GM19397 (cell line): ENCODE measurements around the gene SLC38A5.
A peak's percentile ranks its signal among the peaks of the same experiment; 100 is the strongest.
"Not testable (repeated sequence)": the region's sequence is repeated elsewhere in the genome, so short reads cannot be mapped to it uniquely, and the experiment has no call there.

Experiments
- ATAC-seq: cut with Tn5 transposase; IDR thresholded peaks from one replicate; pipeline ENCODE4 v1.9.1; 2021; ENCODE audit warnings: mild to moderate bottlenecking, moderate library complexity; ENCODE audit not compliant: unreplicated experiment

SLC38A5 gene

DNA sequence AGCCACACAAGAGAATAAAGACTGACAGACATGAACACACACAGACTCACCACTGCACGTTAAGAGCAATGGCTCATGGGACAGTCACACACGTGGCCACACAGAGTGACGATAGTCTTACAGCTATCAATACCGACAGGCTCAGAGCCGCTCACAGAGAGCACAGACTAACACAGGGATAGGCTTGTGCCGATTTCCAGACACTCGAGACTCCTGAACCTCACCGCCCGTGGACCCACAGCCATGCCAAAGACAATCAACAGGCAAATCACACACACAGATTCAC lies 716 bp upstream of the SLC38A5 start:
- ATAC-seq: no peak

DNA sequence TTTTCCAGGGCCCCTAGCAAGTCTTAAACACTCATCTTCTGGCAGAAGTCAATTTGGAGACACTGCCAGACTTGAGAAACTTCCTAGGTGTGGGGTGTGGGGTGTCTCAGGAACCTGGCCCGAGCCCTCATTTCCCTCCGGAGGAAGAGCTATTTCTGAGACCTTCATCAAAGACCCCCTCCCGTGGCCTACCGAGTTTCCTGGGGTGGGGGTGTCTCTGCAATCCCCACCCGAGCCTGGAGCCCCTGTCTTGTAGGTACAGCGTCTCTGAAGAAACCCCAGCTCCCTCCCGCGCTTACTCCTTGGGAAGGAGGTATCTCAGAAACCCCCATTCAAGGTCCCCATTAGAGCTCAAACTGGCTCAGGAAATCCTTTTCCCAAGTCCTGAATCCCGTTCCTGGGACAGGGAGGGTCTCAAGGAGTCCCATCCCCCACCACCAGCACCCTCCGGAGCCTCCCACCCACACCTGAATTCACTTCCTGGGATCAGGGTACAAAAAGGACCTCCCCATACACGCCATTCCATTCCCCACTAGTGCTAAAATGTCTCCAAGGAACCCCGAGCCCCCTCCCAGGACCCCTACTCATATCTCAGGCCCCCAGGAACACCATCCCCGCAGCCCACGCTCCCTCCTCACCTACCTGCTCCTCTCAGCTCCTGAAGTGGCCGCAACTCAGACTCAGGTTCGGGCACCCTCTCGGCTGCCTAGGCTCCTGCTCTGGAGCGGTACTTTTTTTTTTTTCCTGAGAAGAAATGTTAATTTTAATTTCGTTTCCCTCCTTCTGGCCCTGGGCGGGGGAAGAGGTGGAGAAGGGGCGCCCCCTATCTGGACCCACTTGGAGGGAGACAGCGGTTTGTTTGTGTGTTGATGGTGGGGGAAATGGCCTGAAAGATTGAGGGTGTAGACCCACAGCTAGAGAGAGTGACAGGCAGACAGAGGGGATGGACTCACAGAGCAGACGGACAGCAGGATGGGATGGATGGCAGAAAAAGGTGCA lies 1.1 kb downstream of the SLC38A5 start:
- no peak for ATAC-seq

DNA sequence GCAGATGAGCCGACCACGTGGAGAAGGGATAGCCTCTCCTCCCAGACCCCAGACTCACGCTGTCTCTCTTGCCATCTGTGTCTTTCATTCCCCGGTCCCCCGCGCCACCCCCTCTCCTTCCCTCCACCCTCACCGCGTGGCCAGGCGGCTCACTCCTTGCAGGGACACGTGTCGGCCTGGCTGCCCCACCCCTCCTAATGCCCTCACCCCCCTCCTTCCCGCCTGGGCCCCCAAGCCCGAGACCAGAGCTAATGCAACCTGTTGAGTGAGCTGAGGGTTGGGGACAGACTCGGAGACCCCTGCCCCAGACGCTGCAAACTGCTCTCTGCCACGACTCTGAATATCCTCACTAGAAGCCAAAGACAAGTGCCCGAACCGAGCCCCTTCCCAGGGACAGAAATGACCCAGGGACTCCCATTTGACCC lies 1.8 kb downstream of the SLC38A5 start:
- peak; percentile 60 for ATAC-seq

DNA sequence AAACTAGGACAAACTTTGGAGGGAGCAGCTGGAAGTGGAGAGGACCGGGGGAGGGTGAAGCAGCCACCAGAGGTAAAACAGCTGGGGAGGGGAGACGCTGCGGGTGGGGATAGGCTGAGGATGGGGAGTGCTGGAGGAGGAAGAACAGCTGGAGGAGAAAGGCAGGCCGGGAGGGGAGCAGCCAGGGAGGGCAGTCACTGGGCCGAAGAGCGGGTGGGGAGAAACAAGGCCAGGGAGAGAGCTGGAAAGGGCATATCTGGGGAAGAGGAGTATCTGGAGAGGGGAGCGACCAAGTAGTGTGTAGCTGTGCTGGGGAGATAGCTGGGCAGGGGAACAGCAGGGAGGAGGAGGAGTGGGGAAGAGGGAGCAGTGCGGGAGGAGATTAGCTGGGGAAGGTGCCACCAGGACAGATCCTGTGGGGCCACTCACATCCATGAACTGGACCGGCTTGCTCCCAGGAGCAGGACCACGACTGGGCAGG lies 2.7 kb downstream of the SLC38A5 start:
- ATAC-seq: no peak

DNA sequence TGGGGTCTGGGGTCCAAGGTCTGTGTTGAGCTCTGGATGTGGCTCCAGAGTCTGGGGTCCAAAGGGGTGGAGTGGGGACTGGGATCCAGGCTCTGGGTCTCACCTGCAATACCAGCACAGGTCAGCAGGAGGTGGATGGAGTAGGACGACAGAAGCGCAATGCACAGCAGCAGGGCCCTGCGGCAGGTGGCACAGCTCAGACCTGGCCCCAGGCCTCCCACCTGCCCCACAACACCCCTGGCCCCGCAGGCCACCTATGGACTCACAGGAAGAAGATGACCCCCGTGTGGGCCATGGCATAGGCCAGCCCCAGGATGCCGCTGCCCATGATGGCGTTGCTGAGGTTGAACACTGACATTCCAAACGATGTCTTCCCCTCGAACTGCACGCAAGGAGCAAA lies 3.4 kb downstream of the SLC38A5 start:
- ATAC-seq: no peak

DNA sequence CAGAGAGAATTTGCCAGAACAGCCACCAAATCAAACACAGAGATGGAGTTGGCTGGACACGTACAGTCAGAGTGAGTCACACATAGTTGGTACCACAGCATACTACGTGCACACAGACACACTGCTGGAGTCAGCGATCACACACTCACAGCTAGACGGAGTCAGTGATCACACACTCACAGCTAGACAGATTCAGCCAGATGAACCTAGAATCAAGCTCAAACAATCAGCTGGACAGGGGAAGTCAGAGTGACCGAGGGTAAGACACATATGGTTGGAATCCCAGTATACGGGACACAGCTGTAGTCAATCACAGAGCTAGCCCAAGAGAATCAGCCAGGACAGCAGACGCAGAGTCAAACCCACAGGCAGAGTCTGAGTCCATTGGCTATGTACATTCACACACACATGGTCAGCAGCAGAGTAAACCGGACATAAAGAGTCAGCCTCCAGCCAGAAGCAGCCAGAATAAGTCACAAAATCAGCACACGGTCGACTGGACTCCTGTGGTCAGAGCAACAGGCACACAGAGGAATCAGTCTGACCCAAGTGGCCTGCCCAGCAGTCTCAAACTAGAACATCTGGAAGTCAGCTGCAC lies 4.6 kb downstream of the SLC38A5 start:
- ATAC-seq: no peak

DNA sequence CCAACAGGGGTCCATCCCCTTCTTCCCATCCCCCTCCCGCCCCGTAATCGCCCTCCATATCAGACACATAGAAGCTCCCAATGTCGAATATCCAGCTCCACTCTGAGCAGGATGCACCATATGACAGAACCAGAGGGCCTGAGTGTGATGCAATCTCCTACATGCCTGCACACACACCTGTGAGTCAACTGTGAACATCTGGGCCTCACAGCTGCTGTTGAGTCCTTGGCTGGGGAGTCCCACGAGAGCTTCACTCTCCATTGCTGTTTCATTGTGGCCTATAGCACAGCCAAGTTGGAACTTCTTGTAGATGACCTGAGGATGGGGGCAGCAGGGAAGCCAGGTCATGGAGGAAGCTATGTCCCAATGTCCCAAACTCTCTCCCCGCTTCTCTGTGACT lies 8.2 kb downstream of the SLC38A5 start:
- no peak for ATAC-seq

DNA sequence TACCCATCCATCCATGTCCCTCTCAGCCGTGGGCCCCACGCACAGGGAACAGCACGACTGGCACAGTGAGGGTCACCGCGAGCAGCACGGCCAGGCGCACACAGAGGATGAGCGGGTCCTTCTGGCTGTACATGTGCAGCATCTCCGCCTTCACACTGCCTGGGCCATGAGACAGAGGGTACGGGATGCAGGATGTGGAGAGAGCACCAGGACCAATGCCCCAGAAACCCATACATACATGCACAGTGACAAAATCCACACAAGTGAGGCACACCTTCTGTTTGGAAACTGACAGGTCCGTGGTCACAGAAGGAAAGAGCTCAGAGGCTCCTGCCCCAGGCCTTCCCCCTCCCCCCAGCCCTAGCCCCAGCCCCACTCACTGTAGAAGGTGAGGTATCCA lies 9.5 kb downstream of the SLC38A5 start:
- no peak for ATAC-seq

DNA sequence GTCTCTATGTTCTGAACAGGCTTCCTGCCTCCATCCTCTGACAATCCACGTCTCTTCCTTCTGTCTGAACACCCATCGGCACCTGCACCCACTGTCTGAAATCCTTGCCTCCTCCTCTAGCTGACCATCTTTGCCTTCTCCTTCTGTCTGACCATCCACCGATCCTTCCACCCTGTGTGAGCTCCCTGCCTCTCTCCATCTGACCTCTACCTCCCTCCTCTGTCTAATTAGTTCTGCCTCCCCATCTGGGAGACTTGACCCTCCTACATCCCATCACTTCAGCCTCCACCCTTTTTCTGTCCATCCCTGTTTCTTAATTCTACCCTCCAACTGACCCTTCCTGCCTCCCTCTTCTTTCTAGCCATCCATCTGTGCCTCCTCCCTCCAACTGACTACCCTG lies 10.0 kb downstream of the SLC38A5 start:
- no peak for ATAC-seq

DNA sequence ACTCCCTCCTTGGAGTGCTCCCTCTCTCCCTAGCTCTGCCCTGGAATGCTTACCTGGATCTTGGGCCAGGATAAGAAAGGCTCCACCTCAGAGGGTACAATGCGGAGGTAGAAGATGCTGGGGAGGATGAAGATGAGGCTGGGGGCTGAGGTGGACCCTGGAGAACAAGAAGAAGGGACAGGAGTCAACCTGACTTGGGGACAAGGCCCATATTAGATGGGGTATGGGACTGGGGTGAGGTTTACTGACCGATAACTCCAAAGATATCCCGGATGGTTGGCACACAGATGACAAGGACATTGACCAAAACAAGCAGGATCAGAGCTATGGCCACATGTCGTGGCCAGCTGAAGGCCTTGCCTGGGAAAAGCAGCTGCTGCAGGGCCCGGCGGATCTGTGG lies 10.6 kb downstream of the SLC38A5 start:
- ATAC-seq: no peak

DNA sequence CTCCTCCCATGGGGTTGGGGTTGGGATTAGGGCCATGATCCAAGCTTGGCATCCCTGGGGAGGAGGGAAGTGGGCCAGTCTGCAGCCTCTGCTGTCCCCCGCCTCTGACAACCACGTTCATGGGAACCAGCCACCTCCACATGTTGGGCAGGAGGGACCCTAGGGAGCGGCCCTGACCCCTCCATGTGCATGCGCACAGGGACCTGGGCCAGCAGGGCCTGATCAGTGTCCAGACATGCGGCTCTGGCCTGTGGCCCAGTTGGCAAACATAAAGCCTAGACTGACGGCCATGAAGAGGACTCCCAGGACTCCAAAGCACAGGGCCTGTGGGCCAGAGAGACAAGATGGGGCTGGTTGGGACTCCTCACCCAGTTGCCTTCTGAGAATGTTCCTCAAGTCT lies 11.3 kb downstream of the SLC38A5 start:
- ATAC-seq: no peak

DNA sequence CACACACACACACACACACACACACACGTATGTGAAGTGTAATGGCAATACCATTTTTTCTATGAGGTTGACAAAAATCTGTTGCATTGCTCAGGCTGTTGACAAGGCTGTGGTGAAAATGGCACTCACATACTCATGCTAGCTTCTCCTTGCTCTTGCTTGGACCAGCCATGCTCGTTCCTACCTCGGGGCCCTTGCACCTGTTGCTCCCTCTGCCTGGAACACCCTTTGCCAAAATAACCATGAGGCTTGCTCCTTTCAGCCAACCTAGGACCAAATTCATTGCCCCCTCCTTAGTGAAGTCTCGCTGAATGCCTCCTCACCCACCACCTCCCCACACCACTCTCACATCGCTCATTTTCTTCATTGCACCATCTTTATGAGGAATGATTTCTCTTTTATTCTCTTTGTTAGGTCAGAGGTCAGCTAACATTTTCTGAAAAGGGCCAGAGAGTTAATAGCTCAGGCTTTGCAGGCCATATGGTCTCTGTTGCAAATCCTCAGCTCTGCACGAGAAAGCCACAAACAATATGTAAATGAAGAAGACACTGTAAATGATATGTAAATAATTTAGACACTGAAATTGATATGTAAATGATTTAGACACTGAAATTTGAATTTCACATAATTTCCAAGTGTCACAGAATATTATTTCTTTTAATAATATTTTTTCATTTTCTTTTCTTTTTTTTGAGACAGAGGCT lies 13.3 kb downstream of the SLC38A5 start:
- no peak for ATAC-seq

DNA sequence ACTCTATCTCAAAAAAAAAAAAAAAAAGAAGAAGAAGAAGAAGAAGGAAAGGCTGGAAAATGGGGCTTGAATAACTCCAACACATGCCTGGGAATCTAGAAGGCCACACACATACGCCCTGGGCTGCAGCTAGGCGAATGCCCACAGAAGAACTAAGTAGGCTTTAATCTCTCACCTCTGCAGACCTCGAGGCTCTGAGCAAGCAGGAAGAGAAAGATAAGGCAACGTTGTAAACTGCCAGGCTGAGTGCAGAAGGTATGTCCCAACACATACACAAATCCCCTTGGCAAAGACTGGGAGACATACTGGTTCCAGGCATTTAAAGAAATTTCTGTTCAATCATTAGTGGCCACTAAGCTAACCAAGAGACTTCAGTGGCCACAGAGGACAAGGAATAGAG lies 18.4 kb downstream of the SLC38A5 start:
- ATAC-seq: no peak

DNA sequence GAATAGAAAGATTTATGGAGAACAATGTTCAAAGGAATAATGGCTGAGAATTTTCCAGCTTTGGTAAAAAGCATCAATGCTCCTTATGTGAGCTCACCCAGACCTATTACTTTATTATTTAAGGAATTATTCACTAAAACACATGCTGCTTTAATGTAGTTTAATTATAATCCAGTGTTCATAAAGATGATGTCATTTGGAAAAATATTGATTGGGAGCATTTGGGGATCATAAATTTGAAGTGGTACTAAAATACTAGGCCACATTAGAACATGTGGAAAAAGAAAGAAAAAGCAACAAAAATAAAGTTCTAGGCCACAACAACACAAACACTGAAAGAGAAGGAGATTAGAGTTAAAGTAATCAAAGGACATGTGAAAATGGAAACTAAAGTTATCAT lies 20.0 kb downstream of the SLC38A5 start:
- ATAC-seq: no peak

DNA sequence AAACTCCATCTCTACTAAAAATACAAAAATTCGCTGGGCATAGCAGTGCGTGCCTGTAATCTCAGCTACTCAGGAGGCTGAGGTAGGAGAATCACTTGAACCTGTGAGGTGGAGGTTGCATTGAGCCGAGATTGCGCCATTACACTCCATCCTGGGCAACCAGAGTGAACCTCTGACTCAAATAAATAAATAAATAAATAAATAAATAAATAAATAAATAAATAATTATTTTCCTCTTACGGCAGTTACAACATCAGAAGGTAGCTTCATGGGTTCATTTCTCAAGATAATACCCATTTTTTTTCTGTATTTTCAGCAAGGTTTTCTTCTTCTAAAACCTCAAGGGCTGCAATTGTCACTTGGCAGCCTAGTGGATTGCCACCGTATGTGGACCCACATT lies 22.9 kb downstream of the SLC38A5 start:
- ATAC-seq: not testable (repeated sequence)

DNA sequence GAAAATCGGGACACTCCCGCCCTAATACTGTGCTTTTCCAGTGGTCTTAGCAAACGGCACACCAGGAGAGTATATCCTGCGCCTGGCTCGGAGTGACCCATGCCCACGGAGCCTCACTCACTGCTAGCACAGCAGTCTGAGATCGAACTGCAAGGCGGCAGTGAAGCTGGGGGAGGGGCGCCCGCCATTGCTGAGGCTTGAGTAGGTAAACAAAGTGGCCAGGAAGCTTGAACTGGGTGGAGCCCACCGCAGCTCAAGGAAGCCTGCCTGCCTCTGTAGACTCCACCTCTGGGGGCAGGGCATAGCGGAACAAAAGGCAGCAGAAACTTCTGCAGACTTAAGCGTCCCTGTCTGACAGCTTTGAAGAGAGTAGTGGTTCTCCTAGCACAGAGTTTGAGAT lies 36.3 kb downstream of the SLC38A5 start:
- not testable (repeated sequence) for ATAC-seq

DNA sequence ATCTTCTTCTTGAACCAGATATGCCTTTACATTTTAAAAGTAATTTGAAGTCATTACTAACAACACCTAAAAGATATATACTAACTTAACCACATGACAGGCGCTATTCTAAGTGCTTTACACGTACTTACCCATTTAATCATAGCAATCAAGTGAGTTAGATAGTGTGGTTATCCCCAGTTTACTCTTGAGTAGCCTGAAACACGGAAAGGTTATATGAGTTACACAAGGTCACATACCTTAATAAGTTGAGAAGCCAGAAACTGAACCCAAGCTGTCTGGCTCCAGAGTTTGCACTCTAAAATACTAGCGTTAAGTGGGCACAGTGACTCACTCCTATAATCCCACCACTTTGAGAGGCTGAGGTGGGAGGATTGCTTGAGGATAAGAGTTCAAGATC lies 39.9 kb downstream of the SLC38A5 start:
- not testable (repeated sequence) for ATAC-seq

DNA sequence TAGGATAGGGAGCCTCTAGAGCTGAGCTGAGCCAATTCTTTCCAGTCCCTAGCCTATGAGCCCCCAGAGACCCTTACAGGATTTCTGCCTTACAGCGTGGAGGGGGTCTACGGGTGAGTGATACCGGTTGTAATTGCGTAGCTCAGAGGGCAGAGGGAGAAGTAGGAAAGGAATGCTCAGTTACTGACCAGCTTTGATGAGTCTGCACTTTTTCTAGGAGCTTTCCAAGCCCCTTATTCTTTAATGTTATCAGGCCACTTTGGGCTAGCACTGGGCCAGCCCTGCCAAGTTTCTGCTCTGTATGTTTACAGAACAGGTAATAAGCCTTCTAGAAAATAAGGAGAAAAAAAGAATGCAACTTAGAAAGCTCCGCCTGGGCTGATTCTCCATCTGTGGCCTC lies 40.5 kb downstream of the SLC38A5 start:
- not testable (repeated sequence) for ATAC-seq

DNA sequence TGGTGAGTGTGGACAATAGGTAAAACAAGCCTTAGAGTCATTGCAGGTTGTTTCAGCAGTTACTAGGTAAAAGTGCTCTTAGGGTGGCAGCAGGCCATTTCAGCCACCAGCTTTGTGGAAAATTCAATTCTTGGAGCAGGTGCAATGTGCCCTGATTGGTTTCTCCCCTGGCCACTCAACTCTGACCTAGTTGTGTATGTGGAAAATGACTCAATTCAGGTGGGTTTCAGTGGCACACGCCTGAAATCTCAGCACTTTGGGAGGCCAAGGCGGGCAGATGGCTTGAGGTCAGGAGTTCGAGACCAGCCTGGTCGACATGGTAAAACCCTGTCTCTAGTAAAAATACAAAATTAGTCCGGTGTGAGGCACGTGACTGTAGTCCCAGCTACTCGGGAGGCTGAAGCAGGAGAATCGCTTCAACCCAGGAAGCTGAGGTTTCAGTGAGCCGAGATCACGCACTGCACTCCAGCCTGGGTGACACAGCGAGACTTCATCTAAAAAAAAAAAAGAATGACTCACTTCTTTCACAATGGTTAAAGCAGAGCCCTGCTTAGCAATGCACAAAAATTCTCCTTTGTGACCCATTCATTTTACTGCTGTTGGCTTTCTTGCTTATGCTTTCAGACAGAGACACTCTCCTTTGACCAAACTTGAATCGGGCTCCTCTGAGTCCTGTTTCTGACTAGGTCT lies 42.9 kb downstream of the SLC38A5 start:
- not testable (repeated sequence) for ATAC-seq

DNA sequence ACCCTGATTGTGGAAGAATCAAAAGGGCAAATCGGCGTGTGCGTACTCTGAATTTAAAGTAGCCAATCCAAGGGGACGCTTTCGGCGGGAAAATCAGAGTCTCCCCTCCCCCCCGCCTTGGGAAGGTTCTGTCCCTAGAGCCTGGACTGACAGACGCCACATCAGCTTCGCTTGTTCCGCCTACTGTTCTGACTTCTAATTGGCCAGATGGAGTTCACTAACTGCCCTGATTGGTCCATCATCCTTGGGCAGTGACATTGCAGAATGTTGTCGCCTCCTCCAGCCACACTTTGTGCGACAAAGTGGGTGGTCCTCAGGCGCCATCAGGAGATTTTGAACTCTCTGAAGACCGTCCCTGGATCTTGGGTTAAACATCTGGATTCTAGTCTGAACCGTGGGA lies 58.2 kb downstream of the SLC38A5 start, which contains the start of gene SSX4B:
SSX4B (minus strand) TSS at position 101 of the 400 bp plus-strand sequence. CDS start 588 bp downstream, outside the sequence.
- not testable (repeated sequence) for ATAC-seq
